Measurements from ENCODE around the gene GFY. TPM values are rescaled to one million over a fixed set of nuclear protein-coding genes. Genes with fewer than 3 reads are reported as not detected.
A peak's percentile ranks its signal among the peaks of the same experiment; 100 is the strongest.

Gene GFY
- polyA plus RNA-seq, 3 donors = not detected

DNA sequence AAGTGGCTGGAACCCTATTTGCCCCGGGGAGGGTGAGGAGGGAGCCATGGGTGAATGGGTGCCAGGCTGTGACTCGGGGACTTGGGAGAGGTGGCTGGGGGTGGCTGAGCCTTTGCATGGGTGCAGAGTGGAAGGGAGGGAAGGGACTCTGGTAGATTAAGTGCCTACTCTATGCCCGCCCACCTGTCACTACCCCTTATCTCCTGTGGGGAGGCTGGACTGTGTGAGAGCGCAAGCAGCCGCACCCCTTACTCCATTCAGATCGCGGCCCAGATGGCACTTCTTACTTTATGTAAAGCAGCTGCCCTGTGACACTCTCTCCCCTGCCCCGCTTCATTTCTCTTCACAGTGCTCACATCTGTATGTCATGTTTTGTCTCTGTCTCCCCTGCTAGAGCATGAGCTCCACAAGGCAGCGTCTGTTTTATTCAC is 34.2 kb upstream of the GFY start:
- no peaks in the 10 kb centered on the region for H3K36me3 ChIP-seq (replicated peaks in 1 of 2; ENCODE audit: control insufficient read depth in 1 of 2, insufficient read depth in 2 of 2, low read length in 2 of 2)
- no peak overlapping the region for H3K27ac ChIP-seq (ENCODE audit: low read depth in 1 of 2, low read length in 2 of 2)
- no peaks in the 10 kb centered on the region for H3K27me3 ChIP-seq (ENCODE audit: control insufficient read depth in 2 of 2, insufficient read depth in 2 of 2, low read length in 2 of 2)
- H3K36me3 Mint-ChIP-seq = no peaks in the 10 kb centered on the region
- H3K4me1 ChIP-seq (ENCODE audit: control insufficient read depth in 1 of 2, insufficient read depth in 2 of 2, low read length in 2 of 2) = peaks cover 3 to 5% of the 10 kb centered on the region in 2 donors
- intact Hi-C loops (cut with micrococcal nuclease) = loop anchor here in 1 of 2 donors (5.0 kb wide), 1 partner anchor 51 kb away; the partner anchor contains the start of gene SLC17A7
- no peak overlapping the region for H3K4me3 ChIP-seq (replicated peaks in 1 of 3; ENCODE audit: low read depth in 2 of 3, low read length in 3 of 3)
- DNase-seq = no peak
- H3K79me2 ChIP-seq (ENCODE audit: insufficient read depth, low read length) = no peaks in the 10 kb centered on the region
- H3K9me3 ChIP-seq (replicated peaks in 1 of 2; ENCODE audit: control insufficient read depth in 1 of 2, insufficient read depth in 1 of 2, low read length in 2 of 2) = no peaks in the 10 kb centered on the region
- H3K4me3 Mint-ChIP-seq = no peak overlapping the region
- peaks cover 0 to 4% (median 0%) of the 10 kb centered on the region in 7 donors for H3K9me3 Mint-ChIP-seq
- no peak overlapping the region for H3K27ac Mint-ChIP-seq
- TF ChIP-seq, protein P1, sequence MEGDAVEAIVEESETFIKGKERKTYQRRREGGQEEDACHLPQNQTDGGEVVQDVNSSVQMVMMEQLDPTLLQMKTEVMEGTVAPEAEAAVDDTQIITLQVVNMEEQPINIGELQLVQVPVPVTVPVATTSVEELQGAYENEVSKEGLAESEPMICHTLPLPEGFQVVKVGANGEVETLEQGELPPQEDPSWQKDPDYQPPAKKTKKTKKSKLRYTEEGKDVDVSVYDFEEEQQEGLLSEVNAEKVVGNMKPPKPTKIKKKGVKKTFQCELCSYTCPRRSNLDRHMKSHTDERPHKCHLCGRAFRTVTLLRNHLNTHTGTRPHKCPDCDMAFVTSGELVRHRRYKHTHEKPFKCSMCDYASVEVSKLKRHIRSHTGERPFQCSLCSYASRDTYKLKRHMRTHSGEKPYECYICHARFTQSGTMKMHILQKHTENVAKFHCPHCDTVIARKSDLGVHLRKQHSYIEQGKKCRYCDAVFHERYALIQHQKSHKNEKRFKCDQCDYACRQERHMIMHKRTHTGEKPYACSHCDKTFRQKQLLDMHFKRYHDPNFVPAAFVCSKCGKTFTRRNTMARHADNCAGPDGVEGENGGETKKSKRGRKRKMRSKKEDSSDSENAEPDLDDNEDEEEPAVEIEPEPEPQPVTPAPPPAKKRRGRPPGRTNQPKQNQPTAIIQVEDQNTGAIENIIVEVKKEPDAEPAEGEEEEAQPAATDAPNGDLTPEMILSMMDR (IDR thresholded peaks at IDR 0.05) = no peak
- WGBS (ENCODE audit: insufficient coverage) = 83% methylated on average over 4 of the region's 9 CpGs
- peaks cover 4 to 13% (median 13%) of the 10 kb centered on the region in 3 donors for H3K27me3 Mint-ChIP-seq (ENCODE audit: low read depth in 3 of 3)
- H3K4me1 Mint-ChIP-seq = peaks cover 15% of the 10 kb centered on the region
- no peak overlapping the region for H3K4me2 ChIP-seq (replicated peaks; ENCODE audit: extremely low read depth, low read length, poor library complexity, severe bottlenecking)
- H3K9ac ChIP-seq (ENCODE audit: insufficient read depth, low read length, poor library complexity, severe bottlenecking) = no peak overlapping the region
- no peak overlapping the region for H2AFZ ChIP-seq (ENCODE audit: insufficient read depth, low read depth, low read length, poor library complexity, severe bottlenecking)
- no peaks in the 10 kb centered on the region for H4K20me1 ChIP-seq (ENCODE audit: insufficient read depth, low read length)

DNA sequence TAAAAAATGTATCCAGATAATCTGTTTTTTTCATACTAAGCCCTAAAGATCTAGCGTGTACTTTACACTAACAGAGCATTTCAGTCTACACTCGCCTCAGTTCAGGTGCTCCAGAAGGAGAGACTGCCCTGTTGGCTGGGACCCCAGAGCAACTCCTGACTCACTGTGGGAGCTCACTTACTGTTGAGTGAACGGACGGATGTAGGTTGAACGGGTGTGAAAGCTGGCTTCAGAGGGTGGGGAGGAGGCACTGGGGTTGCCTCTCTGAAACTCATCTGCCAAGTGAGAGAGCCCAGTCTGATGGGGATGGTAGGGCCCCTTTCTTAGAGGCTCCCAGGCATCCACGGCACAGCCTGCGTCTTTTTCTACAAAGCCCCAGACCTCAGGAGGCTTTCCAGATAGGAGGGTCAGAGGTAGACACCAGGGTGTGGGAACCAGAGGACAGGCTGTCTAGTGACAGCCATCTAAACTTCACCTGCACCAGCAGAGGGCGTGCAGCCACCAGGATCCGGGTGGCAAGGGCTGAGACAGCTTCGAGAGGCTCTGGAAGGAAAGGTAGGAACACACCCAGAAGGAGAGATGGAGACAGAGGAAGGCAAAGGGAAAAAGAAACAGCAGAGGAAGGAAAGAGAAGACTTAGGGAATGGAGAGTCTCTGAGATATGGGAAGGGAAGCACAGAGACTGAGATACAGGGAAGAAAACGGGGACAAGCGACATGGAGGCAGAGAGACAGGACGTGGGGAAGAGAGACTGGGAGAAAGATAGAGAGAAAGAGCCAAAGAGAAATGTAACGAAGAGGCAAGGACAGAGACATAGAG is 33.4 kb upstream of the GFY start:
- Mint-ChIP-seq H3K4me3 (peak overlapping the region in 1 of 2 donors; percentile 24), H3K9me3 (peaks cover 0 to 4% (median 0%) of the 10 kb centered on the region in 7 donors), H3K27me3 (ENCODE audit: low read depth in 3 of 3) (peaks cover 4 to 13% (median 13%) of the 10 kb centered on the region in 3 donors), H3K4me1 (peaks cover 19% of the 10 kb centered on the region), H3K27ac (no peak overlapping the region), H3K36me3 (no peaks in the 10 kb centered on the region)
- H3K4me1 ChIP-seq (ENCODE audit: control insufficient read depth in 1 of 2, insufficient read depth in 2 of 2, low read length in 2 of 2) = peaks cover 3 to 5% of the 10 kb centered on the region in 2 donors
- no peak overlapping the region for H3K4me3 ChIP-seq (replicated peaks in 1 of 3; ENCODE audit: low read depth in 2 of 3, low read length in 3 of 3)
- H2AFZ ChIP-seq (ENCODE audit: insufficient read depth, low read depth, low read length, poor library complexity, severe bottlenecking) = no peak overlapping the region
- WGBS (ENCODE audit: insufficient coverage) = 26% methylated on average over 10 of the region's 14 CpGs
- no peak overlapping the region for H3K9ac ChIP-seq (ENCODE audit: insufficient read depth, low read length, poor library complexity, severe bottlenecking)
- no peaks in the 10 kb centered on the region for H3K27me3 ChIP-seq (ENCODE audit: control insufficient read depth in 2 of 2, insufficient read depth in 2 of 2, low read length in 2 of 2)
- no peak overlapping the region for H3K27ac ChIP-seq (ENCODE audit: low read depth in 1 of 2, low read length in 2 of 2)
- no peaks in the 10 kb centered on the region for H3K36me3 ChIP-seq (replicated peaks in 1 of 2; ENCODE audit: control insufficient read depth in 1 of 2, insufficient read depth in 2 of 2, low read length in 2 of 2)
- H3K4me2 ChIP-seq (replicated peaks; ENCODE audit: extremely low read depth, low read length, poor library complexity, severe bottlenecking) = no peak overlapping the region
- no peaks in the 10 kb centered on the region for H3K79me2 ChIP-seq (ENCODE audit: insufficient read depth, low read length)
- DNase-seq = peak; percentile 54 to 64 (median 58)
- no peaks in the 10 kb centered on the region for H3K9me3 ChIP-seq (replicated peaks in 1 of 2; ENCODE audit: control insufficient read depth in 1 of 2, insufficient read depth in 1 of 2, low read length in 2 of 2)
- intact Hi-C loops (cut with micrococcal nuclease) = loop anchor here (1.0 to 5.0 kb wide), 3 partner anchors 51 to 79 kb away; partner anchors contain the start of gene SLC17A7 (in 1 of the 2)
- TF ChIP-seq, protein P1 (IDR thresholded peaks at IDR 0.05) = peak; percentile 89
- H4K20me1 ChIP-seq (ENCODE audit: insufficient read depth, low read length) = no peaks in the 10 kb centered on the region

All from CD14-positive monocyte (primary cell).